PFSK-1 (cell line): Measurements from ENCODE around the gene EYA4.

ENCODE experiments used
- FOXP2 ChIP-seq: optimal IDR thresholded peaks from 2 replicates; pipeline ENCODE3; 2011; ENCODE audit warnings: borderline replicate concordance, control low read depth, inconsistent platforms; ENCODE audit not compliant: insufficient read depth; ENCODE audit errors: extremely low read length, extremely low read depth
- POLR2AphosphoS5 ChIP-seq: IDR thresholded peaks from 2 replicates; pipeline ENCODE4 v1.6.1; 2012; ENCODE audit warnings: low read depth, mild to moderate bottlenecking, control low read depth, low read length, moderate library complexity
- SIN3A ChIP-seq: IDR thresholded peaks from 2 replicates; pipeline ENCODE4 v1.6.1; 2012; ENCODE audit warnings: mild to moderate bottlenecking, low read length, moderate library complexity, borderline replicate concordance; ENCODE audit not compliant: insufficient read depth
- TAF1 ChIP-seq: IDR thresholded peaks from 2 replicates; pipeline ENCODE4 v1.6.1; 2012; ENCODE audit warnings: low read length, control low read depth, borderline replicate concordance; ENCODE audit not compliant: insufficient read depth
- TF ChIP-seq, protein P1 (sequence below), 2 experiments: IDR thresholded peaks; 2 replicates each; pipeline versions ENCODE4 v1.6.1 to v1.8.0; 2011 to 2012; ENCODE audit warnings: low read depth in 2 of 2, low read length in 2 of 2, control low read depth in 1 of 2, inconsistent platforms in 1 of 2, mild to moderate bottlenecking in 1 of 2, moderate library complexity in 1 of 2; ENCODE audit not compliant: insufficient read depth in 1 of 2

DNA sequence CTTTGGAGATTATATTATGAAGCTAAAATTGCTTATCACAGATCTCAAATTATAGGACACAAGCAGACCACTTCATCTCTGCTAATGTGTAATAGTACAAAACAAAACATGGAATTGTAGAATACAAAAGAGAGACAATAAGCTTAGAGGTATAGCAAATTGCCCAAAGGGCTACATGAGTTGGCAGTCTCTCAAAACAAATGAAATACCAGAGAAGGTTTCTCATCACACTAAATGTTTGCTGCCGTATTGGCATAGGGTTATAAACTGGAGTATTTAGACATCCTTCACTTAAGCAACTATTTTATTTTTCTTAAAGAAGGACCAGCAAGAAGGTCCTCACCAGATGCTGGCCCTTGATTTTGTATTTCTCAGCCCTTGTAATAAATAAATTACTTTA lies 5.9 kb upstream of the EYA4 start:
- TF ChIP-seq, protein P1, sequence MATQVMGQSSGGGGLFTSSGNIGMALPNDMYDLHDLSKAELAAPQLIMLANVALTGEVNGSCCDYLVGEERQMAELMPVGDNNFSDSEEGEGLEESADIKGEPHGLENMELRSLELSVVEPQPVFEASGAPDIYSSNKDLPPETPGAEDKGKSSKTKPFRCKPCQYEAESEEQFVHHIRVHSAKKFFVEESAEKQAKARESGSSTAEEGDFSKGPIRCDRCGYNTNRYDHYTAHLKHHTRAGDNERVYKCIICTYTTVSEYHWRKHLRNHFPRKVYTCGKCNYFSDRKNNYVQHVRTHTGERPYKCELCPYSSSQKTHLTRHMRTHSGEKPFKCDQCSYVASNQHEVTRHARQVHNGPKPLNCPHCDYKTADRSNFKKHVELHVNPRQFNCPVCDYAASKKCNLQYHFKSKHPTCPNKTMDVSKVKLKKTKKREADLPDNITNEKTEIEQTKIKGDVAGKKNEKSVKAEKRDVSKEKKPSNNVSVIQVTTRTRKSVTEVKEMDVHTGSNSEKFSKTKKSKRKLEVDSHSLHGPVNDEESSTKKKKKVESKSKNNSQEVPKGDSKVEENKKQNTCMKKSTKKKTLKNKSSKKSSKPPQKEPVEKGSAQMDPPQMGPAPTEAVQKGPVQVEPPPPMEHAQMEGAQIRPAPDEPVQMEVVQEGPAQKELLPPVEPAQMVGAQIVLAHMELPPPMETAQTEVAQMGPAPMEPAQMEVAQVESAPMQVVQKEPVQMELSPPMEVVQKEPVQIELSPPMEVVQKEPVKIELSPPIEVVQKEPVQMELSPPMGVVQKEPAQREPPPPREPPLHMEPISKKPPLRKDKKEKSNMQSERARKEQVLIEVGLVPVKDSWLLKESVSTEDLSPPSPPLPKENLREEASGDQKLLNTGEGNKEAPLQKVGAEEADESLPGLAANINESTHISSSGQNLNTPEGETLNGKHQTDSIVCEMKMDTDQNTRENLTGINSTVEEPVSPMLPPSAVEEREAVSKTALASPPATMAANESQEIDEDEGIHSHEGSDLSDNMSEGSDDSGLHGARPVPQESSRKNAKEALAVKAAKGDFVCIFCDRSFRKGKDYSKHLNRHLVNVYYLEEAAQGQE (IDR thresholded peaks at IDR 0.05; ENCODE audit: insufficient read depth in 1 of 2, low read depth in 2 of 2, low read length in 2 of 2), result no peak
- TF ChIP-seq POLR2AphosphoS5 (no peak), TAF1 (no peak), SIN3A (no peak), FOXP2 (no peak)
